Adrenal gland (tissue), 12 donors: ENCODE measurements around the gene MEGF11. TPM values are rescaled to one million over a fixed set of nuclear protein-coding genes. Genes with fewer than 3 reads are reported as not detected.

ENCODE experiments used
- DNase-seq, 7 donors: peaks; one replicate each; pipeline ENCODE4 v3.0.0-alpha.2; 2019 to 2020
- H3K27ac ChIP-seq, 5 donors: fragments of 200-600 bp; sonication (generic) in 4 of 5; 1 replicate in 3 of 5; 2 replicates in 2 of 5; pipeline versions ENCODE4 v1.5.1 to v1.8.0; 2016 to 2020; ENCODE audit warnings: mild to moderate bottlenecking in 1 of 5
- H3K27me3 ChIP-seq: fragments of 200-600 bp; 2 replicates; pipeline ENCODE4 v1.8.0; 2021
- H3K36me3 ChIP-seq, 2 donors: fragments of 200-600 bp; replicated peaks in 1 of 2; 1 replicate in 1 of 2; 2 replicates in 1 of 2; pipeline versions ENCODE4 v1.5.1 to v1.8.0; 2018 to 2022
- H3K4me1 ChIP-seq, 2 donors: fragments of 200-600 bp; replicated peaks in 1 of 2; 1 replicate in 1 of 2; 2 replicates in 1 of 2; pipeline versions ENCODE4 v1.5.1 to v1.8.0; 2018 to 2021
- H3K4me3 ChIP-seq, 4 donors: fragments of 200-600 bp; sonication (generic) in 3 of 4; one replicate each; pipeline ENCODE4 v1.5.1; 2016 to 2018
- H3K9me3 ChIP-seq, 3 donors: fragments of 200-600 bp; sonication (generic) in 1 of 3; replicated peaks in 1 of 3; 1 replicate in 2 of 3; 2 replicates in 1 of 3; pipeline versions ENCODE4 v1.5.1 to v1.8.0; 2016 to 2021
- CTCF ChIP-seq, 6 experiments: fragments of 450-650 bp in 4 of 6; fragments of 200-600 bp in 2 of 6; sonication (generic) in 1 of 6; IDR thresholded peaks; 1 replicate in 5 of 6; 2 replicates in 1 of 6; pipeline versions ENCODE4 v1.5.1 to v1.8.0; 2016 to 2021; ENCODE audit warnings: antibody characterized with exemption in 6 of 6, mild to moderate bottlenecking in 2 of 6, moderate library complexity in 1 of 6
- POLR2A ChIP-seq, 2 donors: fragments of 450-650 bp; IDR thresholded peaks; one replicate each; pipeline ENCODE4 v1.6.1; 2017; ENCODE audit warnings: antibody characterized with exemption in 2 of 2, mild to moderate bottlenecking in 2 of 2, moderate library complexity in 1 of 2
- WGBS, 4 donors: extraction: QIAGEN DNeasy Blood & Tissue Kit in 2 of 4; methylation state at CpG; one replicate each; pipeline versions ENCODE4 v1.1.5 to v1.1.7; 2013 to 2017; 5-methylcytosine and 5-hydroxymethylcytosine counted together
- intact Hi-C, 2 donors: fragments of 100-400 bp; cut with DNase I; formaldehyde crosslinking; loops; one replicate each; pipeline versions ENCODE4 v1.14.1 to v1.15.0; 2022 to 2023
- microRNA-seq, 3 donors: library from miRNA; unstranded; fragments of <30 nt; microRNA quantifications; one replicate each; pipeline ENCODE4, GENCODE V29; 2017 to 2020
- polyA plus RNA-seq, 3 donors: library from polyadenylated mRNA; stranded (reverse); fragments of 200-250 nt in 2 of 3; fragments of 350-450 nt in 1 of 3; fragmentation: Illumina TruSeq in 1 of 3; extraction: RNeasy Lipid Tissue Mini Kit (QIAGEN cat#74804) in 1 of 3; gene quantifications; one replicate each; pipeline ENCODE4 v1.2.3, GENCODE V29; 2013 to 2014
- small RNA-seq, 2 donors: library from RNA; depleted of rRNA; stranded (forward); fragments of <200 nt; gene quantifications; one replicate each; pipeline ENCODE3, GENCODE V24; 2016
- total RNA-seq, 9 donors: library from RNA; depleted of rRNA in 4 of 9; stranded (reverse); fragments of >200 nt in 4 of 9; fragments of 120-200 nt in 1 of 9; fragmentation: NEBNext Ultra II Directional in 1 of 9; extraction: Animal tissue kit (Norgen Biotek cat#: 25700) in 1 of 9; gene quantifications; one replicate each; pipeline versions ENCODE4 v1.1.0 to v1.2.4, GENCODE V29; 2013 to 2023
- donor health status: healthy with polysubstance abuse.
- donor health status: Bipolar disorder and iron deficiency.
- donor health status: DM: yes; HTN: yes; CAD: no.
- donor health status: DM: no; HTN: no; CAD: no.
- donor health status: DM: no; HTN: no; CAD: no.
- donor health status: DM: yes; HTN: yes; CAD: no.

MEGF11 gene
- total and polyA plus RNA-seq, 12 donors: 0.04 to 0.98 (median 0.14) TPM; not detected in 5

- H3K36me3 ChIP-seq: no peaks in the 10 kb centered on the region
- intact Hi-C loops: loop anchor here in 1 of 2 donors (5.0 kb wide), 1 partner anchor 220 kb away; no protein-coding TSS in a partner anchor
- H3K4me1 ChIP-seq: no peaks in the 10 kb centered on the region
- 58 to 66% (median 64%) methylated on average over 9 to 12 of the region's 12 CpGs for WGBS, 4 donors
- H3K27me3 ChIP-seq: no peaks in the 10 kb centered on the region
- no peak overlapping the region for H3K4me3 ChIP-seq
- peak; percentile 59 to 83 (median 78) for TF ChIP-seq CTCF (IDR thresholded peaks at IDR 0.05)
- no peak for TF ChIP-seq POLR2A (IDR thresholded peaks at IDR 0.05)
- H3K27ac ChIP-seq: no peak overlapping the region
- H3K9me3 ChIP-seq: no peaks in the 10 kb centered on the region
- DNase-seq: peak; percentile 60 to 89 (median 72)
Measured at GRCh38 chr15:65856821-65857455, 396.6 kb downstream of the MEGF11 start.

- WGBS, 4 donors: 56 to 78% (median 77%) methylated on average over 3 to 5 of the region's 5 CpGs
- Histone ChIP-seq H3K27ac (no peak overlapping the region), H3K27me3 (no peaks in the 10 kb centered on the region), H3K4me1 (no peaks in the 10 kb centered on the region), H3K36me3 (no peaks in the 10 kb centered on the region), H3K4me3 (no peak overlapping the region), H3K9me3 (no peaks in the 10 kb centered on the region)
- intact Hi-C loops: no loop called here
- TF ChIP-seq POLR2A (IDR thresholded peaks at IDR 0.05) (no peak), CTCF (IDR thresholded peaks at IDR 0.05) (no peak)
- DNase-seq: no peak
Measured at GRCh38 chr15:65851981-65852380, 401.6 kb downstream of the MEGF11 start.

- Histone ChIP-seq H3K9me3 (no peaks in the 10 kb centered on the region), H3K27me3 (no peaks in the 10 kb centered on the region), H3K4me3 (no peak overlapping the region), H3K27ac (no peak overlapping the region), H3K36me3 (no peaks in the 10 kb centered on the region), H3K4me1 (no peaks in the 10 kb centered on the region)
- TF ChIP-seq CTCF (IDR thresholded peaks at IDR 0.05) (no peak), POLR2A (IDR thresholded peaks at IDR 0.05) (no peak)
- DNase-seq: no peak
- intact Hi-C loops: no loop called here
Measured at GRCh38 chr15:65847989-65848388, 405.6 kb downstream of the MEGF11 start.

GRCh38 chr15:65845826-65846519, 407.6 kb downstream of the MEGF11 start:
- Histone ChIP-seq H3K27ac (no peak overlapping the region), H3K9me3 (no peaks in the 10 kb centered on the region), H3K27me3 (no peaks in the 10 kb centered on the region), H3K36me3 (no peaks in the 10 kb centered on the region), H3K4me3 (no peak overlapping the region), H3K4me1 (no peaks in the 10 kb centered on the region)
- DNase-seq: no peak
- no peak for TF ChIP-seq POLR2A (IDR thresholded peaks at IDR 0.05)
- no peak for TF ChIP-seq CTCF (IDR thresholded peaks at IDR 0.05)
- WGBS, 4 donors: 71 to 80% (median 76%) methylated on average over 9 of the region's 9 CpGs
- intact Hi-C loops: no loop called here

Small RNAs within 50 kb of the gene (microRNA-seq; reads per million reads assigned to microRNA genes)
- 0 reads per million in 3 donors for gene MIR4311

Small RNAs within 50 kb of the gene (small RNA-seq; reads per million reads assigned to genes)
- 0 reads per million in 2 donors for gene MIR4311

Other genes with a start within 250 kb of the MEGF11 start
- 10 to 100 TPM; 31.9 to 67.2 (median 40.3) TPM for gene DIS3L, start 39.8 kb upstream of the MEGF11 start, total RNA-seq
- gene DIS3L, start 39.8 kb upstream of the MEGF11 start, polyA plus RNA-seq: 10 to 100 TPM; 11.3 to 47.8 (median 14.9) TPM
- gene TIPIN, start 102.9 kb upstream of the MEGF11 start, total RNA-seq: 10 to 100 TPM in 1 of 9 donors, 1 to 10 TPM in 8; 1.3 to 13.5 (median 6.7) TPM
- 10 to 100 TPM in 1 of 3 donors, 1 to 10 TPM in 2; 3.4 to 12.0 (median 4.9) TPM for gene TIPIN, start 102.9 kb upstream of the MEGF11 start, polyA plus RNA-seq
- 10 to 100 TPM; 39.5 to 60.0 (median 46.1) TPM for gene MAP2K1, start 133.2 kb upstream of the MEGF11 start, total RNA-seq
- gene MAP2K1, start 133.2 kb upstream of the MEGF11 start, polyA plus RNA-seq: 10 to 100 TPM; 14.0 to 49.3 (median 14.3) TPM
- gene SNAPC5, start 244.0 kb upstream of the MEGF11 start, total RNA-seq: 10 to 100 TPM; 24.4 to 64.1 (median 31.1) TPM
- 10 to 100 TPM; 40.0 to 47.0 (median 42.0) TPM for gene SNAPC5, start 244.0 kb upstream of the MEGF11 start, polyA plus RNA-seq